ENCODE measurements around the gene RAB30.

The RAB30 gene

DNA sequence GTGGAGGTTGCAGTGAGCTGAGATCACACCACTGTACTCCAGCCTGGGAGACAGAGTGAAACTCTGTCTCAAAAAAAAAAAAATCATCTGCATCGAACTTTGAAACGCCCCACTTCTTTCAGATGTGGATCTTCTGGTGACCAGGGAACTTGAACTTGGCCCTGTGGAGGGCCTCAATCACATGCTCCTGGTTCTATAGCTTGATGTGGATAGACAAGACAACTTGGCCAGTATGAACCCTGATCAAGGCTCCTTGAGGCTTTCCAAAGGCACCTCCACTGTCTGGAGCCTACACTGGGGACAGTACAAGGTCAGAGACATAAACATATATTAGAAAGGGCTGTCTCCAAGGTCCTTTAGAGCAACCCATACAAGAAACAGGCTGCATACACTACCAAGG is 30.6 kb downstream of the RAB30 start:
- DNase-seq (ENCODE audit: extremely low read depth in 1 of 2, low read depth in 1 of 2), result no peak

DNA sequence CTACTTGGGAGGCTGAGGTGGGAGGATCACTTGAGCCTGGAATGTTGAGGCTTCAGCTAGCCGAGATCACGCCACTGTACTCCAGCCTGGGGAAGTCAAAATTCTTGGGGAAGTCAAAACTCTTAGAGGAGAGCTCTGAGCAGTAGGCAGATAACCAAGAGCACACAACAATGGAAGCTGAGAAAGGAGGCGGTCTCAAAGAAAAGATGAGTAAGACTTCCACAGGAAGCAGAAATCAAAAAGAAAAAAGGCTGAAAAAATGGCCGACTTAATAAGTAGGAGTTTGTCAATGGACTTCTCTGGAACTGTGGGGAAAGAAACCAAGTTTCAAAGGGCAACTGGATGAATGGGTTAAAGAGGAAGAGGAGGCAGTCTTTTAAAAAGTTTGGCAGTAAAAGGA is 32.1 kb downstream of the RAB30 start:
- no peak for DNase-seq (ENCODE audit: extremely low read depth in 1 of 2, low read depth in 1 of 2)

GRCh38 chr11:83037877-83038276 is 33.8 kb downstream of the RAB30 start:
- no peak for DNase-seq (ENCODE audit: extremely low read depth in 1 of 2, low read depth in 1 of 2)

DNA sequence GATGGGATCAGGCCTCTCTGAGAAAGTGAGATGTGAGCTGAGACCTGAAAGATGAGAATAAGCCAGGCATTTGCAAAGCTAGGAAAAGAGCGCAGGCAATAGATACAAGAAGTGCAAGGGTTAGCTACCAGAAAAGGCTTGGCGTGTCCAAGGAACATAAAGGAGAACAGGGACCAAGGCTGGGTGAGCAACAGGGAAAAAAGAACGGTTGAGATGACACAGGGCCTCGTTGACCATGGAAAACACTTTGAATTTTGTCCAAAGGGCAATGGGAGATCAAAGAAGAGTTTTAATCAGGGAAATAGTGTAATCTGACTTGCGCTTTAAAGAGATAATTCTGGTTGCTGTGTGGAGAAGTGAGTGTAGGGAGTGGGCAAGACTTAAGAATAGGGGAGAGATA is 35.0 kb downstream of the RAB30 start:
- no peak for DNase-seq (ENCODE audit: extremely low read depth in 1 of 2, low read depth in 1 of 2)

DNA sequence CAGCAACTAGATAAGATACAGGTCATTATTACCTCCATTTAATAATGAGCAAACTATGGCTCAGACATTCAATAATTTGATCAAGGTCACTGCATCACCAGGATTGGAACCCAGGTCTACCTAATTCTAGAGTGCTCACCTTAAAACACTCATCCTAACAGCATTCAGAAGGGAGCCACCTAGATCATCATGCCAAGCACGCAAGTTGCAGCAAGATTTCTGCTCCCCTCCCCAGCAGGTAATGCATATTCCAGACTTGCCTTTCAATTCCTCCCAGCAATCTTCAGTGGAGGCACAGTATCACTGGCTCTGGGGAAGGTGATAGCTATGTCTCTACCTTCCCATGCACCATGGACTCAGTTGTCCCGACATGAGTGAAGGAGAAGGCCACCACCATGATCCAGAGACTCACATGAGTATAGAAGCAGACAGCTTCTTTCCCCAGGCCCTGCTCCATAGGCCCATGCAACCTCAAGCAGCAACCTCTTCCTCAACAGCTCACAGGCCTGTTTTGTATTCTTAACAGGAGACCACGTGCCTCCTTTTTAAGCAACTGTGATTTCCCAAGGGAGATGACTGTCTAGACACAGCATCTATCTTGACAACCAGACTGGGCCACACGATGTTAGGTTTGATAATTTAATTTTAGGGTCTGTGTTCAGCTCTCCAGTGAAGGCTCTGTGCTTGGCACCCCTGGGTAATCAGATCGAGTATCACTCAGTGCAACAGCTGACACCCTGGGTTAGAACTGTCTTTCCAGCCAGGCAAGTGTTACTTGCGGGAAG is 36.4 kb downstream of the RAB30 start:
- DNase-seq (ENCODE audit: extremely low read depth in 1 of 2, low read depth in 1 of 2), result no peak

DNA sequence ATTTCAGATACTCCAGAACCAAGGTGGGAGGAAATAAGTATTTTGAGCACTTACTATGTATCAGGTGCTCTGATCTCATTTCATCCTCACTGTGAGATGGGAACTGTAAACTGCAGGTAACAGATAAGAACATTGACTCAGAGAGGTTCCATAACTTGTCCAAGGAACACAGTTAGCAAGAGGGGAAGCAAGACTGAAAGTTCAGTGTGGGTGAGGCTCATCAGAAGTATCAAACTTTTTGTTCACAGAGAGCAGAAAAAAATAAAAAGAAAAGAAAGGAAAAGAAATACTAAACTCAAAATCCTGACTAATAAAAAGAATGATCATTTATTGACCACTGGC is 37.1 kb downstream of the RAB30 start:
- no peak for DNase-seq (ENCODE audit: extremely low read depth in 1 of 2, low read depth in 1 of 2)

- no peak for DNase-seq (ENCODE audit: extremely low read depth in 1 of 2, low read depth in 1 of 2)
Measured at GRCh38 chr11:83033972-83034672, 37.6 kb downstream of the RAB30 start.

GRCh38 chr11:83033371-83033770 is 38.3 kb downstream of the RAB30 start:
- no peak for DNase-seq (ENCODE audit: extremely low read depth in 1 of 2, low read depth in 1 of 2)

DNA sequence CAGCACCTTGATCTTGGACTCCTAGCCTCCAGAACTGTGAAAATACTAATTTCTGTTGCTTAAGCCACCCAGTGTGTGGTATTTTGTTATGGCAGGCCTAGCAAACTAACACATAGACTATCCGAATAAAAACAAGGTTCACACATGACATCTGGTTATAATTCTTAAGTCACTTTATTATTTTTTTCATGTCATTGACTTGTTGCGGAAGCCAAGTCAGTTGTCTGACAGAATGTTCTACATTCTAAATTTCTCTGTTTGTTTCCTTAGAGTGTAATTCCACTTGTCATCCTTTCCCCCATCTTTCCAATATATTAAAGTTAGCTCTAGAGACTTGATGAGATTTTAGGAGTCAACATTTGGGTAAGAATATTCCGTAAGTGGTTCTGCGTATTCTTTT is 40.6 kb downstream of the RAB30 start:
- DNase-seq (ENCODE audit: extremely low read depth in 1 of 2, low read depth in 1 of 2), result no peak

GRCh38 chr11:83027794-83028193 is 43.9 kb downstream of the RAB30 start:
- DNase-seq (ENCODE audit: extremely low read depth in 1 of 2, low read depth in 1 of 2), result no peak

DNA sequence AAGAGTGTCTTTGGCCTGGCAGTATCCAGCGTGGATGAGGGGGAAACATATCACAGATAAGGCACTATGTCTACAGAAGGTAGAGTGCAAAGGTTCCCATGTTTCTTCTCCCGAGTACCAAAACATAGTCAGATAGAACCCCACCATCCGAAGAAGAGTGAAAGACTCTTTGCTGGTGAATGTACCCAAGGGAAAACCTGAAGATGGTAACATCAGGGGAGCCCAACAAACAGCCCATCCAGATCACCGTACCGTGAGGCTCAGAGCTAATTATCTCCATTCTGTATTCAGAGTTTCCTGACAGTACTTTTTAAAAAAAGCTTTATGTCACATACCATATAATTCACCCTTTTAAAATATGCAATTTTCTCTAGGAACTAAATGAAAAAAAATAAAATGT is 44.4 kb downstream of the RAB30 start:
- DNase-seq (ENCODE audit: extremely low read depth in 1 of 2, low read depth in 1 of 2), result no peak

DNA sequence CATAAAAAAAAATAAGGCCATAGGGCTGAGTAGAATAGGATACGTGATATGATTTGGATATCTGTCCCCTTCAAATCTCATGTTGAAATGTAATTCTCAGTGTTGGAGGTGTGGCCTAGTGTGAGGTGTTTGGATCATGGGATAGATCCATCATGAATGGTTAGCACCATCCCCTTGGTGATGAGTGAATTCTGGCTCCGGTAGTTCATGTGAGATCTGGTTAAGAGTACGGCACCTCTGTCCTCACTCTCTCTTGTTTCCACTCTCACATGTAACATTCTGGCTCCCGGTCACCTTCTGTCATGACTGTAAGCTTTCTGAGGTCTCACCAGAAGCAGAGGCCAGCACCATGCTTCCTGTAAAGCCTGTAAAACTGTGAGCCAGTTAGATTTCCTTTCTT is 45.5 kb downstream of the RAB30 start:
- DNase-seq (ENCODE audit: extremely low read depth in 1 of 2, low read depth in 1 of 2), result no peak

GRCh38 chr11:83025267-83025704 is 46.4 kb downstream of the RAB30 start:
- DNase-seq (ENCODE audit: extremely low read depth in 1 of 2, low read depth in 1 of 2), result no peak

GRCh38 chr11:83024270-83024854 is 47.3 kb downstream of the RAB30 start:
- DNase-seq (ENCODE audit: extremely low read depth in 1 of 2, low read depth in 1 of 2), result no peak

- no peak for DNase-seq (ENCODE audit: extremely low read depth in 1 of 2, low read depth in 1 of 2)
Measured at GRCh38 chr11:83023410-83023809, 48.3 kb downstream of the RAB30 start.

DNA sequence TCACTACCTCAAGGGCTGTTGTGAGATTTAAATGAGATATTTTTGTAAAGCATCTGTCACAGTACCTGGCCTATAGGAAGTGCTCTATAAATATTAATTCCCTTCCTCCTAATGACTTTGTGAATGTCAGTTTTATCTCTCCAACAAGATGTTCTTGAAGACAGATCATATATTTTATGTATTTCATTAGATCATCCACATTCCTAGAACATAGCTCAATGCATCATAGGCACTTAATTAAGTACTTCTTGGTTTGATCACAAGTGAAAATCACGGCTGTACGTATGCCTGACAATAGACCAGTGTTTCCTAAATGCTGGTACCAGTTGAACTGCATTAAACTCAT is 49.9 kb downstream of the RAB30 start:
- no peak for DNase-seq (ENCODE audit: extremely low read depth in 1 of 2, low read depth in 1 of 2)

GRCh38 chr11:83020942-83021779 is 50.5 kb downstream of the RAB30 start:
- DNase-seq (ENCODE audit: extremely low read depth in 1 of 2, low read depth in 1 of 2), result no peak

DNA sequence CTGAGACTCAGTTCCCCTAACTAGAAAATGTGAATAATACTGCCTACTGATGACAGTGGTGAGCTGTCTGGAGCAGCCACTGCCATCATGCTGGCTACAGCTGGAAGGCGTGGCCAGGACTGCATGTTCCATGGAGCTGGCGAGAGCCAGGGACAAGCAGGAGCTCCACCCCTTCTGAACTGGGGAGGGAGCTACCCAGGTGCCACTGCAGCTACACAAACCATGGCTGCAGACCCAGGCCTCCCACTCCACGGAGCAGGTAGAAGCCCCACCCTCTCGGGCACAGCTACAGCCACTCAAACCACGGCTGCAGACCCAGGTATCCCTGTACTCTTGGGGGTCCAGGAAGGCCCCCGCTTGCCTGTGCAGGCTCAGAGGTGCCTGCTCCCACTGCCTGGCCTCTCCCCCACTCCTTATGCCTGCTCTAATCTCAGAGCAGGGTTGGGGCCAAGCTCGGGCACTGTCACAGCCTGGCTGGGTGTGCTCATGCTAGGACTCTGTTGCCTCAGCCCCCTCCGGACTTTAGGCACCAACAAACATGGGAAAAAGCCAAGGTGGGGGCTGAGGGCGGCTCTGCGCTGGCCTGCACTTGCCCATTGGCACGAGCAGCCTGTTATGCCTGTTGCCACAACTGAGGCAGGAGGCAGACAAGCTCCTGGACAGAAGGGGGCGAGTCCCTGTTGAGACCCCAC is 51.7 kb downstream of the RAB30 start:
- DNase-seq (ENCODE audit: extremely low read depth in 1 of 2, low read depth in 1 of 2), result no peak

- no peak for DNase-seq (ENCODE audit: extremely low read depth in 1 of 2, low read depth in 1 of 2)
Measured at GRCh38 chr11:83014951-83015350, 56.7 kb downstream of the RAB30 start.

DNA sequence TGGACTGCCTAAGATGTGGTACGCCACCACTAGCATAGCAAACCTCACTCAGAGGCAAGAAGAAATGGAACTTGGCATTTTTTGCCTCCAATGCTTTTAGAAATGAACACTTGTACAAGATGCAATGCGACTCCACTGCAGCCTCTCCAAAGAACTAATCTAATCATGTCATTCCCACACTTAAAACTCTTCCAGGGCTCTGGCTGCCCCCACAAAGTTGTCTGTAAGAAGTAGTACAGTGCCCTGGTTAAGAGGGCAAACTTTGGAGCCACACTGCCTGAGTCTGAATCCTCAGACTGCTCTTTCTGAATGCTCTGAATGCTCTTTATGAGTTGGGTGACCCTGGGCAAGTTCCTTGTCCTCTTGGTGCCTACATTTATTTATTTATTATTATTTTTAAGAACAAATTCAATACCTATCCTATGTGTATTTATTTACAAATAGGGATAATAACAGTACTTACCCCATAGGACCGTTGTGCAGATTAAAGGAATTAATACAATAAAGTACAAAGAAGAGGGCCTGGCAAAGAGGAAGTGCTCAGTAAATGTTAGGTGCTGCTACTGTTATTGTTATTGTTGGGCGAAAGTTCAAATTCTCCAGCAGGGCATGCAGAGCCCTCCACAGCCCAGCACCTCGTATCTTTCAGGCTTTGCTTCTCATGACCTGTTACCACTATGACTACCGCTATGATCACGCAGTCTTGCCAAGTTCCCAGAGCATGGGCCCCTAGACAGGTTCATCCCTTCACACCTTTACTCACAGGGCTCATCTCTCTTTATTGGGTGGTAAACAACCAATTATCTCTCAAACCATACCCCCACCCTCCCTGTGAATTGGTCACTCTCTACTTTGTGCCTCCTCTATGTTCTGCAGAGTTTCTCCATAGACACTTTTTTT is 59.3 kb downstream of the RAB30 start:
- no peak for DNase-seq (ENCODE audit: extremely low read depth in 1 of 2, low read depth in 1 of 2)
